PC-3 (cell line): ENCODE results near the gene RASL10B.

Source experiments
- CTCF ChIP-seq: fragments of 300-600 bp; sonication (generic); conservative IDR thresholded peaks from 2 replicates; pipeline ENCODE4 v1.5.1; 2017; ENCODE audit warnings: antibody characterized with exemption, low read depth, mild to moderate bottlenecking, low read length
- EZH2 ChIP-seq: fragments of 300-600 bp; sonication (generic); IDR thresholded peaks from one replicate; pipeline ENCODE4 v1.6.1; 2017; ENCODE audit warnings: antibody characterized with exemption, mild to moderate bottlenecking, low read length; ENCODE audit not compliant: unreplicated experiment
- EZH2phosphoT487 ChIP-seq: fragments of 300-600 bp; sonication (generic); IDR thresholded peaks from 2 replicates; pipeline ENCODE4 v1.6.1; 2018; ENCODE audit warnings: mild to moderate bottlenecking, antibody characterized with exemption, low read length, borderline replicate concordance

GRCh38 chr17:35725058-35725457 lies 6.4 kb upstream of the RASL10B start:
- TF ChIP-seq CTCF (no peak), EZH2 (no peak), EZH2phosphoT487 (no peak)
